NB4 (cell line): Measurements from ENCODE around the gene CASP4.

Experiments used
- CTCF ChIP-seq: IDR thresholded peaks from one replicate; pipeline ENCODE4 v1.5.1; 2012; ENCODE audit warnings: low read depth, low read length
- POLR2A ChIP-seq: IDR thresholded peaks from 2 replicates; pipeline ENCODE4 v1.6.1; 2011; ENCODE audit warnings: mild to moderate bottlenecking; ENCODE audit not compliant: insufficient read length; ENCODE audit errors: extremely low read depth

DNA sequence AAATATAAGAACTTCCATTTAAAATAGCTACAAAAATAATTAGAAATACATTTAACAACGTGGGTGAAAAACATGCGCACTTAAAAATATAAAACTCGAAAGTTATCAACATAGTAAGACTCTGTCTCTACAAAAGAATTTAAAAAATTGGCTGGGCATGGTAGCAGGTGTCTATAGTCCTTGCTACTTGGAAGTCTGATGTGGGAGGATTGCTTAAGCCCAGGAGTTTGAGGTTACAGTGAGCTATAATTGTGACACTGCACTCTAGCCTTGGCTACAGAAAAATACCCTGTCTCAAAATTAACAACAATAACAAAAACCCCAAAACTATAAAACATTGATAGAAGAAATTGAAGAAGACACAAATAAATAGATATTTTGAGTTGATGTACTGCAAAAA, 56.3 kb downstream of the CASP4 start:
- no peak for TF ChIP-seq POLR2A
- TF ChIP-seq CTCF, result no peak
